Loucy (cell line): ENCODE measurements around the gene IQGAP1.
A peak's percentile ranks its signal among the peaks of the same experiment; 100 is the strongest.

Source experiments
- H2AFZ ChIP-seq: fragments of 200-600 bp; sonication (generic); 2 replicates; pipeline ENCODE4 v1.6.0; 2016; ENCODE audit warnings: antibody characterized with exemption, mild to moderate bottlenecking, low read length, moderate library complexity
- H3F3A ChIP-seq: fragments of 200-600 bp; 2 replicates; pipeline ENCODE4 v1.6.0; 2016; ENCODE audit warnings: antibody characterized with exemption, low read depth, mild to moderate bottlenecking
- H3K27me3 ChIP-seq: fragments of 200-600 bp; sonication (generic); 2 replicates; pipeline ENCODE4 v1.6.1; 2014; ENCODE audit warnings: low read length, mild to moderate bottlenecking; ENCODE audit not compliant: insufficient read depth, poor library complexity, severe bottlenecking
- H3K36me3 ChIP-seq: fragments of 200-600 bp; sonication (generic); 2 replicates; pipeline ENCODE4 v1.6.1; 2016; ENCODE audit warnings: low read length; ENCODE audit not compliant: insufficient read depth
- H3K4me1 ChIP-seq: fragments of 200-600 bp; sonication (generic); 2 replicates; pipeline ENCODE4 v1.5.1; 2014; ENCODE audit warnings: low read length, mild to moderate bottlenecking; ENCODE audit not compliant: insufficient read depth, poor library complexity, severe bottlenecking
- H3K4me2 ChIP-seq: fragments of 200-600 bp; sonication (generic); 2 replicates; pipeline ENCODE4 v1.6.0; 2014; ENCODE audit warnings: antibody characterized with exemption, low read length, low read depth, mild to moderate bottlenecking; ENCODE audit not compliant: poor library complexity, severe bottlenecking
- H3K4me3 ChIP-seq: fragments of 200-600 bp; sonication (generic); 2 replicates; pipeline ENCODE4 v1.5.1; 2014; ENCODE audit warnings: low read length, mild to moderate bottlenecking, mixed read lengths; ENCODE audit not compliant: poor library complexity, severe bottlenecking
- H3K79me2 ChIP-seq: fragments of 200-600 bp; sonication (generic); 2 replicates; pipeline ENCODE4 v1.6.1; 2014; ENCODE audit warnings: low read length; ENCODE audit not compliant: insufficient read depth
- H3K9ac ChIP-seq: fragments of 200-600 bp; sonication (generic); 2 replicates; pipeline ENCODE4 v1.6.0; 2014; ENCODE audit warnings: mild to moderate bottlenecking, low read depth, low read length, moderate library complexity; ENCODE audit not compliant: poor library complexity, severe bottlenecking
- H3K9me2 ChIP-seq: fragments of 200-600 bp; sonication (generic); replicated peaks from 2 replicates; pipeline ENCODE4 v1.6.1; 2016; ENCODE audit warnings: low read depth, low read length, mixed read lengths
- H3K9me3 ChIP-seq: fragments of 200-600 bp; sonication (generic); 2 replicates; pipeline ENCODE4 v1.6.1; 2014; ENCODE audit warnings: mild to moderate bottlenecking, antibody characterized with exemption, low read length, low read depth; ENCODE audit not compliant: insufficient read depth
- H4K20me1 ChIP-seq: fragments of 200-600 bp; sonication (generic); 2 replicates; pipeline ENCODE4 v1.6.0; 2014; ENCODE audit warnings: antibody characterized with exemption, low read length, mild to moderate bottlenecking; ENCODE audit not compliant: insufficient read depth, poor library complexity, severe bottlenecking
- CTCF ChIP-seq: fragments of 200-600 bp; sonication (generic); conservative IDR thresholded peaks from 2 replicates; pipeline ENCODE4 v1.5.1; 2014; ENCODE audit warnings: mild to moderate bottlenecking, antibody characterized with exemption, low read length
- EZH2phosphoT487 ChIP-seq: fragments of 200-600 bp; IDR thresholded peaks from 2 replicates; pipeline ENCODE4 v1.6.1; 2018; ENCODE audit warnings: antibody characterized with exemption, mild to moderate bottlenecking, moderate library complexity, borderline replicate concordance

Gene IQGAP1

GRCh38 chr15:90471126-90471525, 83.1 kb downstream of the IQGAP1 start:
- H3K9ac ChIP-seq: no peak overlapping the region
- H3K79me2 ChIP-seq: no peaks in the 10 kb centered on the region
- peaks cover 69% of the 10 kb centered on the region; the same call in 1 of the 2 replicates for H3K36me3 ChIP-seq
- peaks cover 3% of the 10 kb centered on the region for H3K4me1 ChIP-seq
- H3F3A ChIP-seq: 0 out of 2 replicates have a peak, but pooled peaks cover 5% of the 10 kb centered on the region
- H4K20me1 ChIP-seq: no peaks in the 10 kb centered on the region
- TF ChIP-seq CTCF (no peak), EZH2phosphoT487 (no peak)
- H3K9me2 ChIP-seq: no peaks in the 10 kb centered on the region
- no peak overlapping the region for H3K4me2 ChIP-seq
- no peaks in the 10 kb centered on the region for H3K9me3 ChIP-seq
- no peak overlapping the region for H2AFZ ChIP-seq
- H3K27me3 ChIP-seq: no peaks in the 10 kb centered on the region
- no peak overlapping the region for H3K4me3 ChIP-seq

- H3K9ac ChIP-seq: no peak overlapping the region
- no peaks in the 10 kb centered on the region for H3K79me2 ChIP-seq
- H3K4me3 ChIP-seq: no peak overlapping the region
- H2AFZ ChIP-seq: no peak overlapping the region
- H3K27me3 ChIP-seq: no peaks in the 10 kb centered on the region
- H3K4me1 ChIP-seq: peaks cover 8% of the 10 kb centered on the region
- H3F3A ChIP-seq: 0 out of 2 replicates have a peak, but pooled peaks cover 6% of the 10 kb centered on the region
- H4K20me1 ChIP-seq: no peaks in the 10 kb centered on the region
- TF ChIP-seq CTCF (no peak), EZH2phosphoT487 (no peak)
- H3K9me2 ChIP-seq: no peaks in the 10 kb centered on the region
- H3K36me3 ChIP-seq: peaks cover 63% of the 10 kb centered on the region; the same call in 1 of the 2 replicates
- H3K4me2 ChIP-seq: no peak overlapping the region
- no peaks in the 10 kb centered on the region for H3K9me3 ChIP-seq
These were observed 83.7 kb downstream of the IQGAP1 start for GRCh38 chr15:90471769-90472168.

GRCh38 chr15:90478846-90479481, 90.9 kb downstream of the IQGAP1 start:
- H3K4me3 ChIP-seq: no peak overlapping the region
- H3K9me3 ChIP-seq: no peaks in the 10 kb centered on the region
- H3F3A ChIP-seq: 0 out of 2 replicates have a peak, but pooled peaks cover 11% of the 10 kb centered on the region
- peaks cover 49% of the 10 kb centered on the region; the same call in 1 of the 2 replicates for H3K36me3 ChIP-seq
- peak overlapping the region; percentile 25 for H3K4me2 ChIP-seq
- no peak overlapping the region for H2AFZ ChIP-seq
- peaks cover 53% of the 10 kb centered on the region for H3K4me1 ChIP-seq
- no peaks in the 10 kb centered on the region for H3K27me3 ChIP-seq
- H3K79me2 ChIP-seq: no peaks in the 10 kb centered on the region
- no peaks in the 10 kb centered on the region for H4K20me1 ChIP-seq
- no peak for TF ChIP-seq CTCF
- H3K9ac ChIP-seq: no peak overlapping the region
- no peaks in the 10 kb centered on the region for H3K9me2 ChIP-seq
